Pancreas (tissue), 10 donors: Measurements from ENCODE around the gene APLNR. TPM values are rescaled to one million over a fixed set of nuclear protein-coding genes. Genes with fewer than 3 reads are reported as not detected.

Experiments
- ATAC-seq, 4 donors: fragments of 200-7000 bp; cut with Tn5 transposase; one replicate each; pipeline versions ENCODE4 v1.8.0 to v1.9.1; 2020; ENCODE audit warnings: mild to moderate bottlenecking in 4 of 4, moderate library complexity in 4 of 4
- DNase-seq, 6 donors: peaks; one replicate each; pipeline ENCODE4 v3.0.0-alpha.2; 2020
- FAIRE-seq: peaks from 2 replicates; lab custom pipeline; 2012; peaks lifted over from hg19 to GRCh38; lab: Jason Lieb, UNC
- H3K27ac ChIP-seq, 4 donors: fragments of 200-600 bp; sonication (generic); 1 replicate in 3 of 4; 2 replicates in 1 of 4; pipeline versions ENCODE4 v1.5.0 to v1.8.0; 2020
- H3K27me3 ChIP-seq, 4 donors: fragments of 200-600 bp; one replicate each; pipeline ENCODE4 v1.8.0; 2021
- H3K36me3 ChIP-seq, 3 donors: fragments of 200-600 bp; sonication (generic) in 1 of 3; one replicate each; pipeline versions ENCODE4 v1.5.0 to v1.8.0; 2020 to 2021
- H3K4me1 ChIP-seq, 3 donors: fragments of 200-600 bp; one replicate each; pipeline ENCODE4 v1.8.0; 2021
- H3K4me3 ChIP-seq, 4 donors: fragments of 200-600 bp; sonication (generic) in 2 of 4; one replicate each; pipeline versions ENCODE4 v1.5.0 to v1.8.0; 2020 to 2021
- H3K9me3 ChIP-seq, 4 donors: fragments of 200-600 bp; one replicate each; pipeline ENCODE4 v1.8.0; 2021
- CTCF ChIP-seq, 4 donors: fragments of 200-600 bp; sonication (generic) in 3 of 4; IDR thresholded peaks; one replicate each; pipeline versions ENCODE4 v1.5.0 to v1.8.0; 2021; ENCODE audit warnings: antibody characterized with exemption in 4 of 4
- WGBS, 2 donors: extraction: QIAGEN DNeasy Blood & Tissue Kit; methylation state at CpG; one replicate each; pipeline ENCODE4 v1.1.7; 2013; 5-methylcytosine and 5-hydroxymethylcytosine counted together
- intact Hi-C, 3 donors: fragments of 100-400 bp; cut with DNase I; formaldehyde crosslinking; loops; one replicate each; pipeline versions ENCODE4 v1.11.1 to v1.14.2; 2022
- polyA plus RNA-seq, 2 donors: library from polyadenylated mRNA; stranded (reverse); fragments of 200-250 nt; gene quantifications; one replicate each; pipeline ENCODE4 v1.2.3, GENCODE V29; 2013
- total RNA-seq, 6 donors: library from RNA; stranded (reverse); fragmentation: NEBNext Ultra II Directional in 4 of 6; extraction: Animal tissue kit (Norgen Biotek cat#: 25700) in 4 of 6; gene quantifications; one replicate each; pipeline versions ENCODE4 v1.2.1 to v1.2.4, GENCODE V29; 2021 to 2023
- donor health status: healthy with polysubstance abuse.
- donor health status: DM: no; HTN: no; CAD: no; lungs with moderate emphysema.
- donor health status: DM: no; HTN: no; CAD: no.
- donor health status: control.
- donor health status: control.
- donor health status: Bipolar disorder and iron deficiency.
- donor health status: DM: yes; HTN: yes; CAD: no.
- donor health status: DM: no; HTN: no; CAD: no.
- donor health status: DM: no; HTN: no; CAD: no.
- donor health status: DM: yes; HTN: yes; CAD: no.

The APLNR gene
- total and polyA plus RNA-seq, 8 donors: 0.19 to 7.3 (median 1.2) TPM

GRCh38 chr11:57248780-57249383 lies 11.8 kb upstream of the APLNR start:
- ATAC-seq (peak in 3 of 4 donors; percentile 88 to 91 (median 88)), DNase-seq (peak in 2 of 6 donors; percentile 29 to 61), FAIRE-seq (no peak)
- no peaks in the 10 kb centered on the region for H3K4me1 ChIP-seq
- no peaks in the 10 kb centered on the region for H3K36me3 ChIP-seq
- TF ChIP-seq CTCF (IDR thresholded peaks at IDR 0.05): peak in 2 of 4 donors; percentile 12 to 20
- no peak overlapping the region for H3K4me3 ChIP-seq
- no peaks in the 10 kb centered on the region for H3K9me3 ChIP-seq
- H3K27me3 ChIP-seq: no peaks in the 10 kb centered on the region
- 31 to 45% methylated on average over 9 of the region's 9 CpGs for WGBS, 2 donors
- intact Hi-C loops: loop anchor here in 2 of 3 donors (10.0 kb wide), 2 partner anchors 56 to 124 kb away; no protein-coding TSS in a partner anchor
- H3K27ac ChIP-seq: no peak overlapping the region

DNA sequence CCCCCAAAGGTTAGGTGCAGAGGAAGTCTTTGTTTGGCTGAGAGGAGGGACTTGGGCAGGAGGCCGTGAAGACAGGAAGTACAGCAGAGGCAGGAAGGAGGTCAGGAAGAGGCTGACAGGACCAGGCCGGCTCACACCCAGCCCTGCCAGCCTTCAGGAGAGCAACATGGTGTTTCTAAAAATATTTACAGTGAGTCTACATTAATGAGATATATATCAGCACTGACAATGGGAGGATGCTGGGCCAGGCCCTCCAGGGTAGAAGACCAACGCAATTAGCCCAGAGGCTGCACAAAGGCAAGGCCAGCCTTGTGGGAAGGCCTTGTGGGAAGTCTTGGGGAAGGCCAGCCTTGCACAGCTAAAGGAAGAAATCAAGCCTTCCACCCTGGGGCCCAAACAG lies 7.9 kb upstream of the APLNR start:
- ATAC-seq (no peak), FAIRE-seq (no peak), DNase-seq (no peak)
- Histone ChIP-seq H3K36me3 (no peaks in the 10 kb centered on the region), H3K4me3 (no peak overlapping the region), H3K27ac (no peak overlapping the region), H3K9me3 (no peaks in the 10 kb centered on the region), H3K27me3 (no peaks in the 10 kb centered on the region), H3K4me1 (no peaks in the 10 kb centered on the region)
- no peak for TF ChIP-seq CTCF (IDR thresholded peaks at IDR 0.05)
- WGBS, 2 donors: 70 to 89% methylated on average over 3 of the region's 3 CpGs
- intact Hi-C loops: loop anchor here in 2 of 3 donors (5.0 to 10.0 kb wide), 3 partner anchors 60 to 403 kb away; no protein-coding TSS in a partner anchor

GRCh38 chr11:57241353-57241972 lies 4.4 kb upstream of the APLNR start:
- Histone ChIP-seq H3K27ac (no peak overlapping the region), H3K36me3 (no peaks in the 10 kb centered on the region), H3K4me1 (no peaks in the 10 kb centered on the region), H3K27me3 (no peaks in the 10 kb centered on the region), H3K9me3 (no peaks in the 10 kb centered on the region), H3K4me3 (no peak overlapping the region)
- intact Hi-C loops: loop anchor here in 2 of 3 donors (5.0 to 10.0 kb wide), 3 partner anchors 63 to 399 kb away; no protein-coding TSS in a partner anchor
- ATAC-seq (no peak), FAIRE-seq (no peak), DNase-seq (no peak)
- no peak for TF ChIP-seq CTCF (IDR thresholded peaks at IDR 0.05)
- WGBS, 2 donors: 55 to 63% methylated on average over 2 of the region's 2 CpGs

DNA sequence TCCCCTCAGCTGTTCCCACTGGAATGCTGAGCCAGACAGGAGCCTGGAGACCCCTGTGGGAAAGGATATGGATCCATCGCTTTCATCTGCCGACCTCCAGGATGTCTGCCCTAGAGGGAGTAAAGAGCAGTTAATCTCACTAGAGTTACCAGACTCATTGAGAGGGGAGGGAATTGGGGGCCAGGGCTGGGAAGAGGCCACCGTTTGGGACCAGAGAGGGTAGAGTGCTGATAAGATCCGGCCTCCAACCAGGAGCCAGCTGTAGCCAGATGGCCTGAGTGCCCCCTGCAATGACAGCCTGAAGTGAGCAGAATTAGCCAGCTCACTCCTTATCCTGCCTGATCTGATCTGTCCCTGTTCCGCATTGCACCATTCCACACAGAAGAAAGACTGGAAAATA lies 3.7 kb upstream of the APLNR start:
- no peak overlapping the region for H3K27ac ChIP-seq
- H3K4me1 ChIP-seq: no peaks in the 10 kb centered on the region
- FAIRE-seq (no peak), DNase-seq (no peak), ATAC-seq (no peak)
- no peak overlapping the region for H3K4me3 ChIP-seq
- intact Hi-C loops: loop anchor here in 2 of 3 donors (5.0 to 10.0 kb wide), 3 partner anchors 64 to 398 kb away; no protein-coding TSS in a partner anchor
- H3K36me3 ChIP-seq: no peaks in the 10 kb centered on the region
- H3K27me3 ChIP-seq: no peaks in the 10 kb centered on the region
- TF ChIP-seq CTCF (IDR thresholded peaks at IDR 0.05): no peak
- H3K9me3 ChIP-seq: no peaks in the 10 kb centered on the region
- WGBS, 2 donors: 47 to 59% methylated on average over 5 of the region's 5 CpGs
